Colonic mucosa (tissue), 4 donors: Measurements from ENCODE around the gene ZNF699. TPM values are rescaled to one million over a fixed set of nuclear protein-coding genes. Genes with fewer than 3 reads are reported as not detected.
"Not testable (repeated sequence)": the region's sequence is repeated elsewhere in the genome, so short reads cannot be mapped to it uniquely, and the experiment has no call there.

Experiments
- DNase-seq: peaks from one replicate; pipeline ENCODE4 v3.0.0-alpha.2; 2020
- H3K27ac ChIP-seq: fragments of 200-600 bp; one replicate; pipeline ENCODE4 v1.8.0; 2021
- H3K27me3 ChIP-seq: fragments of 200-600 bp; one replicate; pipeline ENCODE4 v1.8.0; 2021
- H3K36me3 ChIP-seq: fragments of 200-600 bp; one replicate; pipeline ENCODE4 v1.8.0; 2021
- H3K4me1 ChIP-seq: fragments of 200-600 bp; one replicate; pipeline ENCODE4 v1.8.0; 2021; ENCODE audit warnings: mild to moderate bottlenecking
- H3K4me3 ChIP-seq: fragments of 200-600 bp; one replicate; pipeline ENCODE4 v1.8.0; 2021
- H3K9ac ChIP-seq, 2 donors: one replicate each; pipeline ENCODE4 v1.7.0; 2013; ENCODE audit warnings: control low read depth in 2 of 2, low read depth in 2 of 2, low read length in 2 of 2
- H3K9me3 ChIP-seq: fragments of 200-600 bp; one replicate; pipeline ENCODE4 v1.8.0; 2021
- CTCF ChIP-seq: fragments of 200-600 bp; IDR thresholded peaks from one replicate; pipeline ENCODE4 v1.8.0; 2022; ENCODE audit warnings: antibody characterized with exemption, mild to moderate bottlenecking
- intact Hi-C: fragments of 100-400 bp; cut with DNase I; formaldehyde crosslinking; loops from one replicate; pipeline ENCODE4 v1.14.1; 2022
- total RNA-seq, 2 donors: library from RNA; stranded (reverse); fragmentation: NEBNext Ultra II Directional in 1 of 2; extraction: Animal tissue kit (Norgen Biotek cat#: 25700) in 1 of 2; gene quantifications; one replicate each; pipeline ENCODE4 v1.2.1, GENCODE V29; 2021
- donor health status: healthy.
- donor health status: DM: no; HTN: no; CAD: no.
- donor health status: DM: no; HTN: no; CAD: no.

ZNF699 gene
- total RNA-seq, 2 donors from 2014 or later, result 3.1 to 4.1 TPM

GRCh38 chr19:9289231-9289884, 20.3 kb downstream of the ZNF699 start:
- Histone ChIP-seq H3K27me3 (no peaks in the 10 kb centered on the region), H3K36me3 (no peaks in the 10 kb centered on the region), H3K4me3 (no peak overlapping the region), H3K9ac (no peak overlapping the region), H3K9me3 (no peaks in the 10 kb centered on the region), H3K27ac (no peak overlapping the region), H3K4me1 (no peaks in the 10 kb centered on the region)
- intact Hi-C loops, result no loop called here
- no peak for TF ChIP-seq CTCF
- DNase-seq, result no peak

GRCh38 chr19:9283485-9283884, 26.2 kb downstream of the ZNF699 start:
- H3K9ac ChIP-seq, H3K36me3 ChIP-seq, intact Hi-C loops, DNase-seq, H3K27ac ChIP-seq, H3K9me3 ChIP-seq, H3K4me1 ChIP-seq, H3K27me3 ChIP-seq, H3K4me3 ChIP-seq: not testable (repeated sequence)

GRCh38 chr19:9251236-9251635, 58.4 kb downstream of the ZNF699 start:
- intact Hi-C loops, result no loop called here
- TF ChIP-seq CTCF, result no peak
- Histone ChIP-seq H3K27me3 (no peaks in the 10 kb centered on the region), H3K4me1 (no peaks in the 10 kb centered on the region), H3K9ac (no peak overlapping the region), H3K27ac (no peak overlapping the region), H3K4me3 (no peak overlapping the region), H3K36me3 (no peaks in the 10 kb centered on the region), H3K9me3 (no peaks in the 10 kb centered on the region)
- no peak for DNase-seq

- TF ChIP-seq CTCF, result no peak
- Histone ChIP-seq H3K27me3 (no peaks in the 10 kb centered on the region), H3K27ac (no peak within 1 kb of the TSS)
These were observed 59.0 kb downstream of the ZNF699 start, which contains the start of gene OR7E24 for GRCh38 chr19:9250630-9251029. OR7E24 (plus strand) TSS chr19:9250930; CDS start chr19:9251044, 114 bp downstream.

More at GRCh38 chr19:9250630-9251029, 59.0 kb downstream of the ZNF699 start, which contains the start of gene OR7E24:
- Histone ChIP-seq H3K36me3 (no peaks in the 10 kb centered on the region), H3K9me3 (no peaks in the 10 kb centered on the region), H3K4me1 (no peaks in the 10 kb centered on the region), H3K9ac (no peak within 1 kb of the TSS), H3K4me3 (no peak within 1 kb of the TSS)
- DNase-seq, result no peak
- intact Hi-C loops, result no loop called here

Other genes with a start within 250 kb of the ZNF699 start
- gene OR1M1, start 222.8 kb downstream of the ZNF699 start, total RNA-seq, result not detected
- gene OR7G2, start 202.4 kb downstream of the ZNF699 start, total RNA-seq, result not detected
- not detected for gene OR7G1, start 194.1 kb downstream of the ZNF699 start, total RNA-seq
- gene OR7G3, start 182.9 kb downstream of the ZNF699 start, total RNA-seq, result not detected
- 10 to 100 TPM; 25.5 to 28.5 TPM for gene ZNF317, start 169.4 kb downstream of the ZNF699 start, total RNA-seq
- under 1 TPM; 0.07 to 0.08 TPM for gene OR7D2, start 130.9 kb downstream of the ZNF699 start, total RNA-seq
- gene OR7D4, start 90.2 kb downstream of the ZNF699 start, total RNA-seq, result not detected
- not detected for gene OR7E24, start 58.9 kb downstream of the ZNF699 start, total RNA-seq
- 1 to 10 TPM; 7.7 to 7.8 TPM for gene ZNF559, start 14.3 kb upstream of the ZNF699 start, total RNA-seq
- gene ZNF177, start 53.2 kb upstream of the ZNF699 start, total RNA-seq, result 1 to 10 TPM in 1 of 2 donors, under 1 TPM in 1; 0.88 to 1.2 TPM
- 10 to 100 TPM; 12.5 to 17.1 TPM for gene ZNF266, start 125.7 kb upstream of the ZNF699 start, total RNA-seq
- gene ZNF560, start 188.8 kb upstream of the ZNF699 start, total RNA-seq, result not detected
- 10 to 100 TPM in 1 of 2 donors, 1 to 10 TPM in 1; 7.5 to 11.5 TPM for gene ZNF426, start 228.8 kb upstream of the ZNF699 start, total RNA-seq